ENCODE data around the gene CASP8.

Gene CASP8

DNA sequence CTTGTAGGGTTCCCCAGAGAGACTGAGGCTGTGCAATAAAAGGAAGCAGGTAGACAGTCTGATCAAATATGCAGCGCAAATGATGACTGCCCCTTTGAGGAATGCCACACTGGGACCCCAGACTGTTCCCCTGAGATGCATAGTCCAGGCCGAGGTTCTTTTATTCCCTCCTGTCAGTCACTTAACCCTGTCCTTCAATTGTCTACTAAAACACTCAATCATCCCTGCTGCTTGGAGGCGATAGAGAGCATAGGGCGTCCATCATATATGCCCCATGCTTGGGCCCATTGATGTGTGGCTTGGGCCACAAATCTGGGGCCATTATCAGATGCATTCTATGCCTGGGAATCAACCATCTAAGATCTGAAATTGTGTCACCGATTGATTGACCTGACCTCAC is 15.5 kb upstream of the CASP8 start:
- no peak for TF ChIP-seq POLR2AphosphoS5 (IDR thresholded peaks at IDR 0.05; ENCODE audit: low read depth, low read length)
- no peak for TF ChIP-seq TAF1 (IDR thresholded peaks at IDR 0.05; ENCODE audit: borderline replicate concordance, insufficient read depth, low read length)
- no peak for TF ChIP-seq FOXP2 (optimal IDR thresholded peaks at IDR 0.05; ENCODE audit: borderline replicate concordance, extremely low read depth, extremely low read length, insufficient read depth)
- no peak for TF ChIP-seq REST (IDR thresholded peaks at IDR 0.05; ENCODE audit: insufficient read depth in 1 of 2, low read depth in 2 of 2, low read length in 2 of 2)
- TF ChIP-seq SIN3A (IDR thresholded peaks at IDR 0.05; ENCODE audit: borderline replicate concordance, insufficient read depth, low read length), result no peak

DNA sequence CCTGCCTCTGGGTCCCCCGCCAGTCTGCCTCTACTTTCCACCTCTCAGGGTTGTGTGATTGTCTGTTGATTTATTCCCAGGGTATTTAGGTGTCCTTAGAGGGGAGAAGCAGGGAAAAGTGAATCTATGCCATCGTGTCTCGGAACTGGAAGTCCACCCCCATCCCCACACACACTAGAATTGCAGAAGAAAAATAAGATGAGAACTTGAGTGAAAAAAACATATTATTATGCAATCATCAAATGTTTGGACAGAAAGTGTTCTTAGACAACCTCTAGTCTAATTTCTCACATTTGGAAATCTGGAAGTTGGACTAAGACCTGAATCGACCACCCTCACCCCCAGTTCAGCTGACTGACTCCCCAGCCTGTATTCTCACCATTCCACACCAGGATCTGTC is 14.1 kb upstream of the CASP8 start:
- no peak for TF ChIP-seq TAF1 (IDR thresholded peaks at IDR 0.05; ENCODE audit: borderline replicate concordance, insufficient read depth, low read length)
- TF ChIP-seq REST (IDR thresholded peaks at IDR 0.05; ENCODE audit: insufficient read depth in 1 of 2, low read depth in 2 of 2, low read length in 2 of 2), result no peak
- no peak for TF ChIP-seq SIN3A (IDR thresholded peaks at IDR 0.05; ENCODE audit: borderline replicate concordance, insufficient read depth, low read length)
- no peak for TF ChIP-seq POLR2AphosphoS5 (IDR thresholded peaks at IDR 0.05; ENCODE audit: low read depth, low read length)
- no peak for TF ChIP-seq FOXP2 (optimal IDR thresholded peaks at IDR 0.05; ENCODE audit: borderline replicate concordance, extremely low read depth, extremely low read length, insufficient read depth)

DNA sequence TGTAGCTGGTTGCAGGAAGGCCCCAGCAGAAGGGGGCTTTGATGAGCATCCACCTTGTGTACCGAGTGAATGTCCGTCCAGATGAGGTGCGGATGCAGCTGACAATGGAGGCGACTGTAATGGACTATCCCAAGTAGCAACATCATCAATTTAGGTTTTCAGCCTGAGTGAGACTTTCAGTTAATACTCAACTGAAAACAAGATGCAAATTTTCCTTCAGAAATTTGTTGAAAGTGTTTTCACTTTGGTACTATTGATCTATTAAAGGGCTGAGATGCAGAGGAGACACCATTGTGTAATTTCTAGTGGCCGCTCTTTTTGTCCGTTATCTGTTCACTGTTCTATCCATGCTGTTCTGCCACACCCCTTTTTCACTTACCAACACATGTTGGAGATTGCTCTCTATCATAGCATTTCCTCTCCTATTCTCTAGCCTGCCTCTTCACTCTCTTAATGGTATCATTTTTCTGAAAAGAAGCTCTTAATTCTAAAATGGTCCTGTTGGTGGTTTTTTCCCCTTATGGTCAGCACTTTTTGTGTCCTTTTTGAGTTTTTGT is 12.0 kb upstream of the CASP8 start:
- TF ChIP-seq SIN3A (IDR thresholded peaks at IDR 0.05; ENCODE audit: borderline replicate concordance, insufficient read depth, low read length) (no peak), FOXP2 (optimal IDR thresholded peaks at IDR 0.05; ENCODE audit: borderline replicate concordance, extremely low read depth, extremely low read length, insufficient read depth) (no peak), TAF1 (IDR thresholded peaks at IDR 0.05; ENCODE audit: borderline replicate concordance, insufficient read depth, low read length) (no peak), POLR2AphosphoS5 (IDR thresholded peaks at IDR 0.05; ENCODE audit: low read depth, low read length) (no peak), REST (IDR thresholded peaks at IDR 0.05; ENCODE audit: insufficient read depth in 1 of 2, low read depth in 2 of 2, low read length in 2 of 2) (no peak)

- no peak for TF ChIP-seq POLR2AphosphoS5 (IDR thresholded peaks at IDR 0.05; ENCODE audit: low read depth, low read length)
- TF ChIP-seq REST (IDR thresholded peaks at IDR 0.05; ENCODE audit: insufficient read depth in 1 of 2, low read depth in 2 of 2, low read length in 2 of 2), result no peak
- no peak for TF ChIP-seq SIN3A (IDR thresholded peaks at IDR 0.05; ENCODE audit: borderline replicate concordance, insufficient read depth, low read length)
- TF ChIP-seq TAF1 (IDR thresholded peaks at IDR 0.05; ENCODE audit: borderline replicate concordance, insufficient read depth, low read length), result no peak
- no peak for TF ChIP-seq FOXP2 (optimal IDR thresholded peaks at IDR 0.05; ENCODE audit: borderline replicate concordance, extremely low read depth, extremely low read length, insufficient read depth)
These were observed 10.4 kb upstream of the CASP8 start for GRCh38 chr2:201249889-201250288.

DNA sequence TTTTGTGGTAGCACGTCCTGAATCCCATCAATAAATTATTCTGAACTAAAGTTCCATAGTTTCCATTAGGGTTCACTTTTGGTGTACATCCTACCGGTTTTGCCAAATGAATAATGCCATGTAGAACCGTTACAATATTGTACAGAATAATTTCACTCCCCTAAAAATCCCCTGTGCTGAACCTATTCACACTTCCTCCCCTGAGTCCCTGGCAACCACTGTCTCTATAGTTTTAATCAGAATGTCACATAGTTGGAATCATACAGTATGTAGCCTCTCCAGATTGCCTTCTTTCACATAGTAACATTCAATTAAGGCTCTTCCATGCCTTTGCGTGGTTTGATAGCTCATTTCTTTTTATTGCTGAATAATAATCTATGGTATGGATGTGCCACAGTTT is 9.6 kb upstream of the CASP8 start:
- TF ChIP-seq SIN3A (IDR thresholded peaks at IDR 0.05; ENCODE audit: borderline replicate concordance, insufficient read depth, low read length), result no peak
- TF ChIP-seq REST (IDR thresholded peaks at IDR 0.05; ENCODE audit: insufficient read depth in 1 of 2, low read depth in 2 of 2, low read length in 2 of 2), result no peak
- TF ChIP-seq POLR2AphosphoS5 (IDR thresholded peaks at IDR 0.05; ENCODE audit: low read depth, low read length), result no peak
- no peak for TF ChIP-seq FOXP2 (optimal IDR thresholded peaks at IDR 0.05; ENCODE audit: borderline replicate concordance, extremely low read depth, extremely low read length, insufficient read depth)
- TF ChIP-seq TAF1 (IDR thresholded peaks at IDR 0.05; ENCODE audit: borderline replicate concordance, insufficient read depth, low read length), result no peak
